K562 (cell line): ENCODE data around the gene ZMYND8. TPM values are rescaled to one million over a fixed set of nuclear protein-coding genes. Genes with fewer than 3 reads are reported as not detected.

ENCODE experiments used
- ATAC-seq: fragments of 200-7000 bp; cut with Tn5 transposase; 3 replicates; pipeline ENCODE4 v1.9.1; 2020; ENCODE audit warnings: moderate library complexity
- BruUV-seq: library from RNA; stranded (reverse); fragments of 400-500 nt; replicated peaks from 2 replicates; lab custom pipeline; 2021; lab: Mats Ljungman, UMichigan
- CTCF ChIA-PET: fragments of 300-600 bp; formaldehyde crosslinking; extraction: SDS; loops from one replicate; lab custom pipeline; 2021; ENCODE audit warnings: low intra/inter-chr PET ratio; lab: Yijun Ruan, JAX
- POLR2A ChIA-PET: fragments of 300-600, 350-650 bp; sonication (Branson Sonifier 250); formaldehyde crosslinking; extraction: SDS; loops from one replicate; lab custom pipeline; 2021; ENCODE audit warnings: antibody characterized with exemption, inconsistent platforms; lab: Yijun Ruan, JAX
- DNase-seq, 4 experiments: peaks; one replicate each; pipeline versions ENCODE4 v3.0.0 to v3.0.0-alpha.2; 2011 to 2018; ENCODE audit warnings: low spot score in 3 of 4, mixed read lengths in 3 of 4; ENCODE audit errors: extremely low read depth in 1 of 4
- FAIRE-seq: peaks from 2 replicates; lab custom pipeline; 2011; peaks lifted over from hg19 to GRCh38; lab: Jason Lieb, UNC
- H2AFZ ChIP-seq: 2 replicates; pipeline ENCODE4 v1.6.0; 2011; ENCODE audit warnings: low read depth, low read length, control low read depth, inconsistent platforms
- H3K27ac ChIP-seq: fragments of 200-600 bp; 3 replicates; pipeline ENCODE4 v1.8.0; 2011; ENCODE audit warnings: low read depth, mild to moderate bottlenecking, control low read depth, inconsistent platforms, low read length, moderate library complexity, mixed read lengths; ENCODE audit errors: extremely low read depth
- H3K27me3 ChIP-seq, 2 experiments: fragments of 300-600 bp in 1 of 2; 2 replicates in 1 of 2; 3 replicates in 1 of 2; pipeline versions ENCODE4 v1.6.0 to v1.8.0; 2011; ENCODE audit warnings: inconsistent platforms in 2 of 2, low read length in 2 of 2, mild to moderate bottlenecking in 1 of 2, mixed read lengths in 1 of 2, moderate library complexity in 1 of 2; ENCODE audit not compliant: control insufficient read depth in 2 of 2, insufficient read depth in 2 of 2
- H3K36me3 ChIP-seq: fragments of 300-600 bp; 3 replicates; pipeline ENCODE4 v1.8.0; 2011; ENCODE audit warnings: mild to moderate bottlenecking, low read length, inconsistent platforms; ENCODE audit not compliant: control insufficient read depth, insufficient read depth
- H3K4me1 ChIP-seq, 2 experiments: fragments of 200-600 bp in 1 of 2; replicated peaks in 1 of 2; 2 replicates in 1 of 2; 3 replicates in 1 of 2; pipeline versions ENCODE4 v1.5.1 to v1.8.0; 2011; ENCODE audit warnings: inconsistent platforms in 2 of 2, low read length in 2 of 2, mild to moderate bottlenecking in 1 of 2, mixed read lengths in 1 of 2, moderate library complexity in 1 of 2; ENCODE audit not compliant: control insufficient read depth in 2 of 2, insufficient read depth in 2 of 2
- H3K4me2 ChIP-seq: 2 replicates; pipeline ENCODE4 v1.6.1; 2011; ENCODE audit warnings: low read length, control low read depth, inconsistent platforms, mixed read lengths; ENCODE audit not compliant: insufficient read depth
- H3K4me3 ChIP-seq: fragments of 200-600 bp; sonication (generic), shearing (Covaris generic); 2 replicates; pipeline ENCODE4 v1.5.1; 2016; ENCODE audit warnings: control low read depth, inconsistent platforms
- H3K79me2 ChIP-seq: fragments of 200-600 bp; 3 replicates; pipeline ENCODE4 v1.8.0; 2011; ENCODE audit warnings: low read length, inconsistent platforms; ENCODE audit not compliant: control insufficient read depth, insufficient read depth
- H3K9ac ChIP-seq, 2 experiments: 2 replicates each; pipeline versions ENCODE4 v1.6.0 to v1.6.1; 2011; ENCODE audit warnings: low read depth in 2 of 2, low read length in 2 of 2, control low read depth in 1 of 2, inconsistent platforms in 1 of 2, mild to moderate bottlenecking in 1 of 2, mixed read lengths in 1 of 2; ENCODE audit not compliant: insufficient read depth in 1 of 2
- H3K9me1 ChIP-seq: one replicate; pipeline ENCODE4 v1.6.0; 2011; ENCODE audit warnings: inconsistent platforms, mild to moderate bottlenecking, low read length, moderate library complexity; ENCODE audit not compliant: control insufficient read depth, insufficient read depth
- H3K9me3 ChIP-seq: replicated peaks from 2 replicates; pipeline ENCODE4 v1.5.1; 2011; ENCODE audit warnings: low read depth, low read length, inconsistent platforms; ENCODE audit not compliant: control insufficient read depth, insufficient read depth
- H4K20me1 ChIP-seq: replicated peaks from 2 replicates; pipeline ENCODE4 v1.6.1; 2011; ENCODE audit warnings: low read length, inconsistent platforms, mixed read lengths; ENCODE audit not compliant: control insufficient read depth, insufficient read depth
- CUX1 ChIP-seq: fragments of 200-800 bp; sonication (Bioruptor generic); IDR thresholded peaks from 2 replicates; pipeline ENCODE4 v1.6.1; 2016; ENCODE audit warnings: missing genetic modification characterization, missing compliant biosample characterization
- FOSL1 ChIP-seq: fragments of 200-800 bp; sonication (Bioruptor generic); conservative IDR thresholded peaks from 2 replicates; pipeline ENCODE4 v1.6.1; 2016; ENCODE audit warnings: missing genetic modification characterization, missing compliant biosample characterization
- MECOM ChIP-seq: fragments of 250-450 bp; sonication (Bioruptor Pico); IDR thresholded peaks from 2 replicates; pipeline ENCODE4 v1.8.0; 2022; ENCODE audit warnings: inconsistent platforms
- POLR3A ChIP-seq: IDR thresholded peaks from 2 replicates; pipeline ENCODE4 v1.6.1; 2011; ENCODE audit warnings: borderline replicate concordance, mild to moderate bottlenecking, moderate library complexity; ENCODE audit not compliant: insufficient read length, insufficient read depth; ENCODE audit errors: extremely low read depth
- SIN3A ChIP-seq, 2 experiments: fragments of 150-350 bp in 1 of 2; IDR thresholded peaks; 2 replicates each; pipeline ENCODE4 v1.6.1; 2011 to 2016; ENCODE audit warnings: borderline replicate concordance in 2 of 2, low read depth in 2 of 2, low read length in 2 of 2, mild to moderate bottlenecking in 2 of 2, moderate library complexity in 2 of 2; ENCODE audit not compliant: control insufficient read depth in 1 of 2
- ZBTB7A ChIP-seq: IDR thresholded peaks from 2 replicates; pipeline ENCODE4 v1.6.1; 2011; ENCODE audit warnings: low read depth, mild to moderate bottlenecking, low read length, moderate library complexity, borderline replicate concordance; ENCODE audit not compliant: control insufficient read depth
- WGBS: fragments of 100-300 bp; shearing (Covaris generic); methylation state at CpG from one replicate; pipeline ENCODE4 v1.1.6; 2016; ENCODE audit warnings: low coverage, mixed read lengths; ENCODE audit not compliant: insufficient coverage; ENCODE audit errors: missing lambda C conversion rate; 5-methylcytosine and 5-hydroxymethylcytosine counted together
- in situ Hi-C: fragments of 300-500 bp; cut with MboI; formaldehyde crosslinking; loops from 4 replicates; pipeline ENCODE4 v1.15.0; 2018; ENCODE audit warnings: inconsistent platforms, mixed read lengths
- intact Hi-C: fragments of 100-400 bp; cut with micrococcal nuclease; formaldehyde crosslinking; loops from 2 replicates; pipeline ENCODE4 v1.14.2; 2022
- polyA plus RNA-seq, 8 experiments: library from polyadenylated mRNA; depleted of rRNA in 4 of 8; stranded (reverse) in 5 of 8; unstranded in 3 of 8; fragments of >200 nt; fragmentation: Nextera tagmentation in 2 of 8; fragmentation: Illumina TruSeq in 1 of 8; extraction: Ambion mirVana in 2 of 8; extraction: Trizol in 1 of 8; gene quantifications; 2 replicates each; pipeline versions ENCODE4 v1.2.1 to v1.2.3, GENCODE V29; 2011 to 2014; ENCODE audit warnings: inconsistent platforms in 1 of 8, missing spikeins in 1 of 8
- total RNA-seq, 7 experiments: library from RNA; depleted of rRNA in 6 of 7; stranded (reverse); fragments of >200 nt in 6 of 7; fragmentation: Illumina TruSeq in 2 of 7; extraction: Trizol in 2 of 7; gene quantifications; 2 replicates each; pipeline versions ENCODE4 v1.2.1 to v1.2.3, GENCODE V29; 2011 to 2021; ENCODE audit warnings: low replicate concordance in 1 of 7
- TF ChIP-seq, protein P1 (sequence below), 2 experiments: fragments of 450-650 bp; IDR thresholded peaks; 2 replicates each; pipeline ENCODE4 v1.6.1; 2018; ENCODE audit warnings: mild to moderate bottlenecking in 2 of 2, low read depth in 1 of 2; ENCODE audit not compliant: partially characterized antibody in 2 of 2

ZMYND8 gene
- total and polyA plus RNA-seq, 9 of the 15 experiments (the other 6 are each of a cell fraction or from before 2014, with no cell fraction given): 31.8 to 148 (median 71.9) TPM

DNA sequence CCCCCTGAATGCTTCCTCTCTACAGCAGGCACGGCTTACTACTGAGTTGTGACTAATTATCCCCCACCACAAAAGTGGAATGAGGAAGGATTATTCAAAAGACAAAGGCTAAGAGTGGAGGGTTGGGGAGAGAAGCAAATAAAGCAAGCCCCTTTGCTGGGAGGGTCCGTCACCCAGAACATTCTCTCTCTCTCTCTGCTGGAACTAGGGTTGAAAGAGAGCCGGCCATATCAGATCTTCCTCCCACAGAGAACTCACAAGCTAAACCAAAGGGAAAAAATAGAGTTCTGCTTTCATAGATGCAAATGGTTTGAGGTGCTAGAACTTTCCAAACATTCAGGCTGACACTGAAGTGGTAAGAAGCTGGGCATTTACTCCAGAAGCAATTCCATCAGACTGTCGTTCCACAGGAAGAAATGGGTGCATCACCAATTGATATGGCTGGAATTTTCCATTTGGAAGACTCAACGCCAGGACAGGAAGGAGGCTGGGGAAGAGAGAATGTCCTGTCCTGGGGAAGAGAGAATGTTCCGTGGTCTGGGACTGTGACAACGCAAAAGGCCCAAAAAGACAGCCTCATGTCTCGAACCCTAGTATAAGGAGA lies 7.9 kb downstream of the ZMYND8 start:
- H4K20me1 ChIP-seq: peaks cover 4% of the 10 kb centered on the region; the same call in 1 of the 2 replicates
- 4% methylated on average over 8 of the region's 8 CpGs for WGBS
- H3K4me2 ChIP-seq: peak overlapping the region; percentile 87
- no peaks in the 10 kb centered on the region for H3K9me1 ChIP-seq
- peak overlapping the region; percentile 97 for H3K27ac ChIP-seq
- peak; percentile 18 for ATAC-seq
- H2AFZ ChIP-seq: no peak overlapping the region; the same call in 1 of the 2 replicates
- no peaks in the 10 kb centered on the region for H3K27me3 ChIP-seq
- intact Hi-C loops: no loop called here
- peak; percentile 58 for FAIRE-seq
- no peaks in the 10 kb centered on the region for H3K9me3 ChIP-seq
- H3K36me3 ChIP-seq: peaks cover 99% of the 10 kb centered on the region
- DNase-seq: no peak
- H3K79me2 ChIP-seq: peaks cover 100% of the 10 kb centered on the region
- no TSS peak for BruUV-seq
- H3K4me3 ChIP-seq: peak overlapping the region; percentile 65
- POLR2A ChIA-PET: interaction anchor here (0.9 to 4.8 kb wide), 6 partner anchors 8 to 36 kb away, joined by 3 to 21 read pairs (median 8); partner anchors contain the start of gene ZMYND8
- peaks cover 23 to 47% of the 10 kb centered on the region in 2 experiments for H3K4me1 ChIP-seq
- CTCF ChIA-PET: no interaction called here
- peak overlapping the region; percentile 67 to 92; a peak in 3 of 4 replicates for H3K9ac ChIP-seq
- in situ Hi-C loops: no loop called here
- TF ChIP-seq CUX1 (CRISPR knock-in tag) (0 out of 2 replicates have a peak, but pooled peaks have one; percentile 34), ZBTB7A (peak; percentile 76; the same call in 1 of the 2 replicates), SIN3A (IDR thresholded peaks at IDR 0.05; ENCODE audit: borderline replicate concordance in 2 of 2, control insufficient read depth in 1 of 2, low read depth in 2 of 2, low read length in 2 of 2) (0 out of 4 replicates have a peak, but pooled peaks of 1 of the 2 experiments have one; percentile 11), MECOM (no peak), FOSL1 (tag) (0 out of 2 replicates have a peak, but pooled peaks have one; percentile 16), POLR3A (no peak)
- TF ChIP-seq, protein P1, sequence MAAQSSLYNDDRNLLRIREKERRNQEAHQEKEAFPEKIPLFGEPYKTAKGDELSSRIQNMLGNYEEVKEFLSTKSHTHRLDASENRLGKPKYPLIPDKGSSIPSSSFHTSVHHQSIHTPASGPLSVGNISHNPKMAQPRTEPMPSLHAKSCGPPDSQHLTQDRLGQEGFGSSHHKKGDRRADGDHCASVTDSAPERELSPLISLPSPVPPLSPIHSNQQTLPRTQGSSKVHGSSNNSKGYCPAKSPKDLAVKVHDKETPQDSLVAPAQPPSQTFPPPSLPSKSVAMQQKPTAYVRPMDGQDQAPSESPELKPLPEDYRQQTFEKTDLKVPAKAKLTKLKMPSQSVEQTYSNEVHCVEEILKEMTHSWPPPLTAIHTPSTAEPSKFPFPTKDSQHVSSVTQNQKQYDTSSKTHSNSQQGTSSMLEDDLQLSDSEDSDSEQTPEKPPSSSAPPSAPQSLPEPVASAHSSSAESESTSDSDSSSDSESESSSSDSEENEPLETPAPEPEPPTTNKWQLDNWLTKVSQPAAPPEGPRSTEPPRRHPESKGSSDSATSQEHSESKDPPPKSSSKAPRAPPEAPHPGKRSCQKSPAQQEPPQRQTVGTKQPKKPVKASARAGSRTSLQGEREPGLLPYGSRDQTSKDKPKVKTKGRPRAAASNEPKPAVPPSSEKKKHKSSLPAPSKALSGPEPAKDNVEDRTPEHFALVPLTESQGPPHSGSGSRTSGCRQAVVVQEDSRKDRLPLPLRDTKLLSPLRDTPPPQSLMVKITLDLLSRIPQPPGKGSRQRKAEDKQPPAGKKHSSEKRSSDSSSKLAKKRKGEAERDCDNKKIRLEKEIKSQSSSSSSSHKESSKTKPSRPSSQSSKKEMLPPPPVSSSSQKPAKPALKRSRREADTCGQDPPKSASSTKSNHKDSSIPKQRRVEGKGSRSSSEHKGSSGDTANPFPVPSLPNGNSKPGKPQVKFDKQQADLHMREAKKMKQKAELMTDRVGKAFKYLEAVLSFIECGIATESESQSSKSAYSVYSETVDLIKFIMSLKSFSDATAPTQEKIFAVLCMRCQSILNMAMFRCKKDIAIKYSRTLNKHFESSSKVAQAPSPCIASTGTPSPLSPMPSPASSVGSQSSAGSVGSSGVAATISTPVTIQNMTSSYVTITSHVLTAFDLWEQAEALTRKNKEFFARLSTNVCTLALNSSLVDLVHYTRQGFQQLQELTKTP (IDR thresholded peaks at IDR 0.05; ENCODE audit: low read depth in 1 of 2, partially characterized antibody in 2 of 2): peak in 1 of 2 experiments; percentile 17
